CD4-positive, alpha-beta T cell treated with Interleukin-2 at 100 ng/mL for 4 hours (primary cell): ENCODE data around the gene ARFRP1.
A peak's percentile ranks its signal among the peaks of the same experiment; 100 is the strongest.
"Not testable (repeated sequence)": the region's sequence is repeated elsewhere in the genome, so short reads cannot be mapped to it uniquely, and the experiment has no call there.

Source experiments
- DNase-seq: peaks from one replicate; pipeline ENCODE4 v3.0.0-alpha.2; 2020; ENCODE audit warnings: low spot score

Gene ARFRP1

GRCh38 chr20:63732118-63733095 lies 24.6 kb upstream of the ARFRP1 start:
- DNase-seq = no peak

- DNase-seq = no peak
These were observed 23.6 kb upstream of the ARFRP1 start for GRCh38 chr20:63731410-63731809.

- DNase-seq = not testable (repeated sequence)
These were observed 22.5 kb upstream of the ARFRP1 start for GRCh38 chr20:63730189-63730733.

GRCh38 chr20:63722967-63723622 lies 15.3 kb upstream of the ARFRP1 start:
- DNase-seq = not testable (repeated sequence)

- no peak for DNase-seq
These were observed 11.2 kb upstream of the ARFRP1 start for GRCh38 chr20:63718996-63719395.

GRCh38 chr20:63714858-63715257 lies 7.1 kb upstream of the ARFRP1 start:
- DNase-seq = no peak

- DNase-seq = no peak
These were observed 4.4 kb upstream of the ARFRP1 start for GRCh38 chr20:63712191-63712590.

GRCh38 chr20:63711085-63711645 lies 3.4 kb upstream of the ARFRP1 start:
- no peak for DNase-seq

- no peak for DNase-seq
These were observed 1.4 kb upstream of the ARFRP1 start for GRCh38 chr20:63709149-63709527.

GRCh38 chr20:63708301-63709148 lies 749 bp upstream of the ARFRP1 start:
- no peak for DNase-seq

- DNase-seq = peak; percentile 68
These were observed 771 bp downstream of the ARFRP1 start for GRCh38 chr20:63706852-63707557.

- no peak for DNase-seq
These were observed 1.6 kb downstream of the ARFRP1 start for GRCh38 chr20:63706027-63706695.

- no peak for DNase-seq
These were observed 2.3 kb downstream of the ARFRP1 start for GRCh38 chr20:63705232-63706026.

- no peak for DNase-seq
These were observed 3.0 kb downstream of the ARFRP1 start for GRCh38 chr20:63704749-63705117.

GRCh38 chr20:63703976-63704748 lies 3.6 kb downstream of the ARFRP1 start:
- no peak for DNase-seq

- DNase-seq = no peak
These were observed 4.3 kb downstream of the ARFRP1 start for GRCh38 chr20:63703471-63703975.

GRCh38 chr20:63702751-63703470 lies 4.9 kb downstream of the ARFRP1 start:
- no peak for DNase-seq
